GM12878 (cell line): Measurements from ENCODE around the gene DLD. TPM values are rescaled to one million over a fixed set of nuclear protein-coding genes. Genes with fewer than 3 reads are reported as not detected.

Source experiments
- ATF7 ChIP-seq: fragments of 450-650 bp; IDR thresholded peaks from 2 replicates; pipeline ENCODE4 v1.6.1; 2016; ENCODE audit warnings: low read depth, mild to moderate bottlenecking
- CHD2 ChIP-seq: IDR thresholded peaks from 2 replicates; pipeline ENCODE4 v1.6.1; 2011; ENCODE audit warnings: low read depth, low read length, improper control_type of control experiment, borderline replicate concordance
- GABPA ChIP-seq: IDR thresholded peaks from 2 replicates; pipeline ENCODE4 v1.6.1; 2014; ENCODE audit warnings: antibody characterized with exemption, low read depth, mild to moderate bottlenecking, inconsistent platforms
- HDGF ChIP-seq: fragments of 450-650 bp; IDR thresholded peaks from 2 replicates; pipeline ENCODE4 v1.6.1; 2016; ENCODE audit warnings: antibody characterized with exemption
- NR2C2 ChIP-seq: IDR thresholded peaks from 2 replicates; pipeline ENCODE4 v1.6.1; 2011; ENCODE audit warnings: borderline replicate concordance, low read depth; ENCODE audit not compliant: control insufficient read depth, insufficient read length
- polyA plus RNA-seq, 11 experiments: library from polyadenylated mRNA; depleted of rRNA in 4 of 11; unstranded in 6 of 11; stranded (reverse) in 5 of 11; fragments of >200 nt; fragmentation: Nextera tagmentation in 4 of 11; fragmentation: Illumina TruSeq in 1 of 11; extraction: Ambion mirVana in 4 of 11; extraction: Trizol in 1 of 11; gene quantifications; 1 replicate in 1 of 11; 2 replicates in 10 of 11; pipeline versions ENCODE4 v1.2.1 to v1.2.3, GENCODE V29; 2011 to 2016; ENCODE audit warnings: inconsistent platforms in 2 of 11, missing spikeins in 2 of 11, low read depth in 1 of 11
- total RNA-seq, 4 experiments: library from RNA; depleted of rRNA in 3 of 4; stranded (reverse); fragments of >200 nt in 3 of 4; fragmentation: Illumina TruSeq in 1 of 4; extraction: Trizol in 1 of 4; gene quantifications; 2 replicates each; pipeline versions ENCODE4 v1.2.1 to v1.2.3, GENCODE V29; 2013 to 2021
- TF ChIP-seq, protein P1 (sequence below): fragments of 450-650 bp; IDR thresholded peaks from 2 replicates; pipeline ENCODE4 v1.6.1; 2016; ENCODE audit warnings: mild to moderate bottlenecking, moderate library complexity, borderline replicate concordance
- TF ChIP-seq, protein P2 (sequence below): IDR thresholded peaks from 2 replicates; pipeline ENCODE4 v1.6.1; 2012; ENCODE audit warnings: low read depth, low read length, improper control_type of control experiment
- TF ChIP-seq, protein P3 (sequence below): IDR thresholded peaks from 2 replicates; pipeline ENCODE4 v1.6.1; 2011; ENCODE audit warnings: mild to moderate bottlenecking, low read depth, low read length, moderate library complexity; ENCODE audit not compliant: insufficient replicate concordance
- TF ChIP-seq, protein P4 (sequence below): fragments of 450-650 bp; IDR thresholded peaks from 2 replicates; pipeline ENCODE4 v1.6.1; 2018; ENCODE audit warnings: borderline replicate concordance, mild to moderate bottlenecking; ENCODE audit not compliant: partially characterized antibody

Gene DLD
- total and polyA plus RNA-seq, 10 of the 15 experiments (the other 5 are each of a cell fraction or from before 2014, with no cell fraction given): 62.7 to 314 (median 161) TPM

DNA sequence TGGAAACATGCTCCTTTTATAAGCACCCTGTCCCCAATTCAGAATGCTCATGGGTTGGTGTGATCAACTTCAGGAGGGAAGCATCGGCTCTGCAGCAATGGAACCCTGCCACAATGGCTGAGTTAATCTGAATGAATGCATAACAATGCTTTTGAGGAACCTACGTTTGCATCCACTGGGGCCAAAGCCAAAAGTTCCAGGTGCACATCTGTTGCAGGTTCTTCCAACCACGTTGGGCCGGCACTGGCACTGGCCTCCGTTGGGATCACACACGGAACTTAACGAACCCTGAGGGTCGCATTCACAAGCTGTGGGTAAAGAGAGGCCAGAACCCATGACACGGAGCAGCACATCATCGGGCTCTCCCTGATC is 68.5 kb downstream of the DLD start (continued):
- TF ChIP-seq, protein P1, sequence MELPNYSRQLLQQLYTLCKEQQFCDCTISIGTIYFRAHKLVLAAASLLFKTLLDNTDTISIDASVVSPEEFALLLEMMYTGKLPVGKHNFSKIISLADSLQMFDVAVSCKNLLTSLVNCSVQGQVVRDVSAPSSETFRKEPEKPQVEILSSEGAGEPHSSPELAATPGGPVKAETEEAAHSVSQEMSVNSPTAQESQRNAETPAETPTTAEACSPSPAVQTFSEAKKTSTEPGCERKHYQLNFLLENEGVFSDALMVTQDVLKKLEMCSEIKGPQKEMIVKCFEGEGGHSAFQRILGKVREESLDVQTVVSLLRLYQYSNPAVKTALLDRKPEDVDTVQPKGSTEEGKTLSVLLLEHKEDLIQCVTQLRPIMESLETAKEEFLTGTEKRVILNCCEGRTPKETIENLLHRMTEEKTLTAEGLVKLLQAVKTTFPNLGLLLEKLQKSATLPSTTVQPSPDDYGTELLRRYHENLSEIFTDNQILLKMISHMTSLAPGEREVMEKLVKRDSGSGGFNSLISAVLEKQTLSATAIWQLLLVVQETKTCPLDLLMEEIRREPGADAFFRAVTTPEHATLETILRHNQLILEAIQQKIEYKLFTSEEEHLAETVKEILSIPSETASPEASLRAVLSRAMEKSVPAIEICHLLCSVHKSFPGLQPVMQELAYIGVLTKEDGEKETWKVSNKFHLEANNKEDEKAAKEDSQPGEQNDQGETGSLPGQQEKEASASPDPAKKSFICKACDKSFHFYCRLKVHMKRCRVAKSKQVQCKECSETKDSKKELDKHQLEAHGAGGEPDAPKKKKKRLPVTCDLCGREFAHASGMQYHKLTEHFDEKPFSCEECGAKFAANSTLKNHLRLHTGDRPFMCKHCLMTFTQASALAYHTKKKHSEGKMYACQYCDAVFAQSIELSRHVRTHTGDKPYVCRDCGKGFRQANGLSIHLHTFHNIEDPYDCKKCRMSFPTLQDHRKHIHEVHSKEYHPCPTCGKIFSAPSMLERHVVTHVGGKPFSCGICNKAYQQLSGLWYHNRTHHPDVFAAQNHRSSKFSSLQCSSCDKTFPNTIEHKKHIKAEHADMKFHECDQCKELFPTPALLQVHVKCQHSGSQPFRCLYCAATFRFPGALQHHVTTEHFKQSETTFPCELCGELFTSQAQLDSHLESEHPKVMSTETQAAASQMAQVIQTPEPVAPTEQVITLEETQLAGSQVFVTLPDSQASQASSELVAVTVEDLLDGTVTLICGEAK: no peak
- TF ChIP-seq, protein P2, sequence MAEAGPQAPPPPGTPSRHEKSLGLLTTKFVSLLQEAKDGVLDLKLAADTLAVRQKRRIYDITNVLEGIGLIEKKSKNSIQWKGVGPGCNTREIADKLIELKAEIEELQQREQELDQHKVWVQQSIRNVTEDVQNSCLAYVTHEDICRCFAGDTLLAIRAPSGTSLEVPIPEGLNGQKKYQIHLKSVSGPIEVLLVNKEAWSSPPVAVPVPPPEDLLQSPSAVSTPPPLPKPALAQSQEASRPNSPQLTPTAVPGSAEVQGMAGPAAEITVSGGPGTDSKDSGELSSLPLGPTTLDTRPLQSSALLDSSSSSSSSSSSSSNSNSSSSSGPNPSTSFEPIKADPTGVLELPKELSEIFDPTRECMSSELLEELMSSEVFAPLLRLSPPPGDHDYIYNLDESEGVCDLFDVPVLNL: no peak
- TF ChIP-seq ATF7 (no peak), HDGF (no peak), GABPA (no peak), CHD2 (no peak), NR2C2 (no peak)
- TF ChIP-seq, protein P3, sequence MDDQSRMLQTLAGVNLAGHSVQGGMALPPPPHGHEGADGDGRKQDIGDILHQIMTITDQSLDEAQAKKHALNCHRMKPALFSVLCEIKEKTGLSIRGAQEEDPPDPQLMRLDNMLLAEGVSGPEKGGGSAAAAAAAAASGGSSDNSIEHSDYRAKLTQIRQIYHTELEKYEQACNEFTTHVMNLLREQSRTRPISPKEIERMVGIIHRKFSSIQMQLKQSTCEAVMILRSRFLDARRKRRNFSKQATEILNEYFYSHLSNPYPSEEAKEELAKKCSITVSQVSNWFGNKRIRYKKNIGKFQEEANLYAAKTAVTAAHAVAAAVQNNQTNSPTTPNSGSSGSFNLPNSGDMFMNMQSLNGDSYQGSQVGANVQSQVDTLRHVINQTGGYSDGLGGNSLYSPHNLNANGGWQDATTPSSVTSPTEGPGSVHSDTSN: no peak
- TF ChIP-seq, protein P4, sequence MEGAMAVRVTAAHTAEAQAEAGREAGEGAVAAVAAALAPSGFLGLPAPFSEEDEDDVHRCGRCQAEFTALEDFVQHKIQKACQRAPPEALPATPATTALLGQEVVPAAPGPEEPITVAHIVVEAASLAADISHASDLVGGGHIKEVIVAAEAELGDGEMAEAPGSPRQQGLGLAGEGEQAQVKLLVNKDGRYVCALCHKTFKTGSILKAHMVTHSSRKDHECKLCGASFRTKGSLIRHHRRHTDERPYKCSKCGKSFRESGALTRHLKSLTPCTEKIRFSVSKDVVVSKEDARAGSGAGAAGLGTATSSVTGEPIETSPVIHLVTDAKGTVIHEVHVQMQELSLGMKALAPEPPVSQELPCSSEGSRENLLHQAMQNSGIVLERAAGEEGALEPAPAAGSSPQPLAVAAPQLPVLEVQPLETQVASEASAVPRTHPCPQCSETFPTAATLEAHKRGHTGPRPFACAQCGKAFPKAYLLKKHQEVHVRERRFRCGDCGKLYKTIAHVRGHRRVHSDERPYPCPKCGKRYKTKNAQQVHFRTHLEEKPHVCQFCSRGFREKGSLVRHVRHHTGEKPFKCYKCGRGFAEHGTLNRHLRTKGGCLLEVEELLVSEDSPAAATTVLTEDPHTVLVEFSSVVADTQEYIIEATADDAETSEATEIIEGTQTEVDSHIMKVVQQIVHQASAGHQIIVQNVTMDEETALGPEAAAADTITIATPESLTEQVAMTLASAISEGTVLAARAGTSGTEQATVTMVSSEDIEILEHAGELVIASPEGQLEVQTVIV: no peak
